GM23338 (cell line): ENCODE data around the gene C22orf23.

Experiments
- CREB1 ChIP-seq: fragments of 250-450 bp; sonication (Bioruptor Pico); IDR thresholded peaks from 2 replicates; pipeline ENCODE4 v1.5.0; 2020; ENCODE audit warnings: low read depth, mild to moderate bottlenecking, moderate library complexity
- CTCF ChIP-seq, 2 experiments: fragments of 200-600 bp in 1 of 2; sonication (generic) in 1 of 2; conservative IDR thresholded peaks; 2 replicates each; pipeline versions ENCODE4 v1.5.1 to v1.6.1; 2016 to 2017; ENCODE audit warnings: antibody characterized with exemption in 2 of 2, low read depth in 2 of 2, mild to moderate bottlenecking in 2 of 2, moderate library complexity in 1 of 2
- ETS1 ChIP-seq: IDR thresholded peaks from 2 replicates; pipeline ENCODE4 v1.6.1; 2016; ENCODE audit warnings: antibody characterized with exemption
- EZH2 ChIP-seq: fragments of 200-600 bp; sonication (generic); IDR thresholded peaks from one replicate; pipeline ENCODE4 v1.8.0; 2017; ENCODE audit warnings: antibody characterized with exemption, mild to moderate bottlenecking, low read depth; ENCODE audit not compliant: unreplicated experiment
- EZH2phosphoT487 ChIP-seq: fragments of 200-600 bp; sonication (generic); IDR thresholded peaks from one replicate; pipeline ENCODE4 v1.8.1; 2018; ENCODE audit warnings: antibody characterized with exemption; ENCODE audit not compliant: unreplicated experiment
- POLR2AphosphoS5 ChIP-seq: IDR thresholded peaks from 2 replicates; pipeline ENCODE4 v1.6.1; 2016; ENCODE audit warnings: antibody characterized with exemption, low read depth
- REST ChIP-seq: IDR thresholded peaks from one replicate; pipeline ENCODE4 v1.6.1; 2018; ENCODE audit warnings: antibody characterized with exemption; ENCODE audit not compliant: unreplicated experiment
- STAT1 ChIP-seq: IDR thresholded peaks from one replicate; pipeline ENCODE4 v1.6.1; 2016; ENCODE audit warnings: antibody characterized with exemption; ENCODE audit not compliant: unreplicated experiment
- ZNF331 ChIP-seq: fragments of 250-450 bp; sonication (Bioruptor Pico); IDR thresholded peaks from 2 replicates; pipeline ENCODE4 v1.5.0; 2020; ENCODE audit warnings: low read depth, mild to moderate bottlenecking, moderate library complexity

- TF ChIP-seq CTCF (conservative IDR thresholded peaks at IDR 0.05; ENCODE audit: low read depth in 2 of 2): no peak
- TF ChIP-seq REST: no peak
- no peak for TF ChIP-seq EZH2
- no peak for TF ChIP-seq STAT1
- no peak for TF ChIP-seq EZH2phosphoT487
- no peak for TF ChIP-seq POLR2AphosphoS5
- TF ChIP-seq ETS1: no peak
- no peak for TF ChIP-seq CREB1 (CRISPR knock-in tag)
- no peak for TF ChIP-seq ZNF331
Measured at GRCh38 chr22:37906364-37907008, 46.9 kb downstream of the C22orf23 start.
